Subcutaneous abdominal adipose tissue (tissue), 5 donors: ENCODE measurements around the gene ST6GAL2.

Source experiments
- H3K27ac ChIP-seq: one replicate; pipeline ENCODE4 v1.7.0; 2013; ENCODE audit warnings: low read depth, mild to moderate bottlenecking, inconsistent platforms, low read length, moderate library complexity
- H3K27me3 ChIP-seq, 5 donors: one replicate each; pipeline ENCODE4 v1.7.0; 2013; ENCODE audit warnings: low read length in 5 of 5, inconsistent platforms in 1 of 5; ENCODE audit not compliant: control insufficient read depth in 5 of 5, insufficient read depth in 4 of 5
- H3K36me3 ChIP-seq, 5 donors: one replicate each; pipeline ENCODE4 v1.7.0; 2013; ENCODE audit warnings: low read length in 5 of 5; ENCODE audit not compliant: control insufficient read depth in 5 of 5, insufficient read depth in 5 of 5
- H3K4me1 ChIP-seq, 5 donors: one replicate each; pipeline ENCODE4 v1.7.0; 2013; ENCODE audit warnings: low read length in 5 of 5, mild to moderate bottlenecking in 3 of 5, moderate library complexity in 1 of 5; ENCODE audit not compliant: control insufficient read depth in 5 of 5, insufficient read depth in 5 of 5
- H3K4me3 ChIP-seq, 5 donors: one replicate each; pipeline ENCODE4 v1.7.0; 2013; ENCODE audit warnings: low read length in 5 of 5, low read depth in 1 of 5
- H3K9ac ChIP-seq, 5 donors: one replicate each; pipeline ENCODE4 v1.7.0; 2013; ENCODE audit warnings: low read length in 5 of 5, mild to moderate bottlenecking in 4 of 5, moderate library complexity in 3 of 5
- H3K9me3 ChIP-seq, 5 donors: one replicate each; pipeline ENCODE4 v1.7.0; 2013; ENCODE audit warnings: low read length in 5 of 5; ENCODE audit not compliant: control insufficient read depth in 5 of 5
- donor health status: healthy.
- donor health status: healthy.
- donor health status: healthy.
- donor health status: healthy.
- donor health status: healthy.

ST6GAL2 gene

DNA sequence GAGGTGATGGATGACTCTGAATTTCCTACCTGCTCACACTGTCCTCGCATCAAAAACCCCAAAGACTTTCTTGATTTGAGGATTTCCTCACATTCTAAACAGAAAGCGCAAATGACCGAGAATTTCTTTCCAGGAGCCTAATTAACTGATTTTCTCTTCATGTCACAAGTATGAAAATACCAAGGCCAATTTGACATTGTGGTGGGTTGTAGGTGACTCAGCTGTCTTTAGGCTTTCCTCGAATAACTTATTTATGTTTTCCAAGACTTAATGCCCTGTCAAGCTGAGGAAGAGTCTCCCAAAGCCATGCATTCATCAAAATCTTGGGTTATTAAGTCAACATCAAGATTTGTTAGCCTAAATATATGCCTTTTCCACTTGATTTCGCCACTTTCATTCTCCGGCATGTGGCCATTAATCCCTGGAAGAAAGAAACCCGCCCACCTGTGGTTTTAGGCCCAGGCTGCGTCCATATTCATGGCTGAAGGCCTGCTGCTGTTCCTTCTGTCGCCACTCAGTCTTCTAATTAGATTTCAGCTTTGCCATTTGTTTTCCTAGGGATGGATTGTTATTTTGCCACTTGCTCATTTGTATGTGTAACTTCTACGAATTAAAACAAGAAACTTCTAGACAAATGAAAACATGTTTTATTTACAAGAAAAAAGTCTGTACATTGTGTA, 84.9 kb downstream of the ST6GAL2 start:
- no peaks in the 10 kb centered on the region for H3K36me3 ChIP-seq
- H3K9ac ChIP-seq = no peak overlapping the region
- no peaks in the 10 kb centered on the region for H3K27me3 ChIP-seq
- no peak overlapping the region for H3K27ac ChIP-seq
- H3K4me3 ChIP-seq = no peak overlapping the region
- H3K4me1 ChIP-seq = no peaks in the 10 kb centered on the region
- no peaks in the 10 kb centered on the region for H3K9me3 ChIP-seq

DNA sequence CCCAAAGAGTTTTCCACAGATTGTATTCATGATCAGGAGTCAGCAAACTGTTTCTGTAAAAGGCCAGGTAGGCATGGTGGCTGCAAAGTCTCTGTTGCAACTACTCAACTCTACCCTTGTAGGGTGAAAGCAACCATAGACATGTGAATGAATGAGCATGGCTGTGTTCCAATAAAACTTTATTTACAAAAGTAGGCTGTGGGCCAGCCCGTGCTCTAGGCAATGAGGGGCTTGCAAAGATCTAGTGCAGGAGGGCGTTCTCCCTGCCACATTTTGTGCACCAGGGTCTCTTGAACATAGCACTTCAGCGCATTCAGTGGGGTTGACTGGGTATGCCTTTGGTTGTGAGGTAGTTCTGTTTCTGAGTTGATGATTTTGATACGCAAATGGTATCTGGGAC, 85.8 kb downstream of the ST6GAL2 start:
- H3K9ac ChIP-seq = no peak overlapping the region
- H3K27me3 ChIP-seq = no peaks in the 10 kb centered on the region
- H3K27ac ChIP-seq = no peak overlapping the region
- H3K36me3 ChIP-seq = no peaks in the 10 kb centered on the region
- H3K9me3 ChIP-seq = no peaks in the 10 kb centered on the region
- H3K4me1 ChIP-seq = no peaks in the 10 kb centered on the region
- H3K4me3 ChIP-seq = no peak overlapping the region

DNA sequence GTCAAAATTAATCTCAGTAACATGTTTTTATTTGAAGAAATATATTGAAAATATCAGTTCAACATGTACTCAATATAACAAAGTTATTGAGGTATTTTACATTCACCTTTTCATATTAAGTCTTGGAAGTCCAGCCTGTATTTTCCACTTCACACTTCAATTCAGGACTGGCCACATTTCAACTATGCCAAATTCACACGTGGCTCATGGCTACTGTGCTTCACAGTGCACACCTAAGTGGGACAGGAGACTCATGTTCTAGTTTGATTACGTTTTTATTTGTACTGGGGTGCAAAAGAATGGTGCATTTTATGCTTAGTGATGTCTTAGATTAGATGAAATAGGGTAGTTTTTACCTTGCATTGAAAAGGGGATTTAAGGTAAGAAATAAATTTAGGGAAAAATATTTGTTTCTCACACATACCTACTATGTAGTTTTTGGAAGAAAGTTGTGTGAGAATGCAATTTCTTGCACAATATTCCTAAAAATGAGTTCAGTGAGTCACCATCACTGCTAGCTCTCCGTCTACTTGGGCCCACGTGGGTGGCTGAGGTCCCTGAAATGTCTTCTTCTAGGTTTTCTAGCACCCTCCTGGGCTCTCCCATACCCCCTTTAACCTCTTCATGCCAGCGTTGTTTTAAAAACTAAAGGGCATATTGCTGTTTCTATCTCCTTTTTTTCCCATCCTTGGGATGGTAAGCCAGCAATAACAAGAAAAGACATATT, 87.0 kb downstream of the ST6GAL2 start:
- H3K9me3 ChIP-seq = no peaks in the 10 kb centered on the region
- no peak overlapping the region for H3K27ac ChIP-seq
- H3K27me3 ChIP-seq = peaks cover 0 to 4% (median 0%) of the 10 kb centered on the region in 5 donors
- no peak overlapping the region for H3K4me3 ChIP-seq
- no peaks in the 10 kb centered on the region for H3K36me3 ChIP-seq
- H3K9ac ChIP-seq = no peak overlapping the region
- H3K4me1 ChIP-seq = no peaks in the 10 kb centered on the region

DNA sequence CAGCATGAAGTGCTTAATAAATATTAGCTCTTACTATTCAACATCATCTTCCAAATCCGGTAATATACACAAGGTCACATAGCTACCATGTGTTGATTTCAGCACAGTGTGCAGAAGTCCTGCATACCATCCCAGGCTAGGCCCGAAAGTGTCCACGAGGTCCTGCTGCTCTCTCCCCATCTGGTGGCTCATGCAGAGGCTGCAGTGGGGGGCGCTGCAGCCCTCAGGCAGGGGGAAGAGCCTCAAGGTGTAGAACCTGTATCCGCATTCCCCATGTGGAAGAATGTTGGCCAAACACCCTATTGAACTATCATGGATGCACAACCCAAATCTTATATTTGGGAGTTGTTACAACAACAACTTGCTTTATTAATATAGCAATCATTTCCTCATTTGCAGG, 88.5 kb downstream of the ST6GAL2 start:
- Histone ChIP-seq H3K9me3 (no peaks in the 10 kb centered on the region), H3K4me3 (no peak overlapping the region), H3K27ac (no peak overlapping the region), H3K36me3 (no peaks in the 10 kb centered on the region), H3K4me1 (no peaks in the 10 kb centered on the region), H3K27me3 (peaks cover 0 to 8% (median 0%) of the 10 kb centered on the region in 5 donors), H3K9ac (no peak overlapping the region)

DNA sequence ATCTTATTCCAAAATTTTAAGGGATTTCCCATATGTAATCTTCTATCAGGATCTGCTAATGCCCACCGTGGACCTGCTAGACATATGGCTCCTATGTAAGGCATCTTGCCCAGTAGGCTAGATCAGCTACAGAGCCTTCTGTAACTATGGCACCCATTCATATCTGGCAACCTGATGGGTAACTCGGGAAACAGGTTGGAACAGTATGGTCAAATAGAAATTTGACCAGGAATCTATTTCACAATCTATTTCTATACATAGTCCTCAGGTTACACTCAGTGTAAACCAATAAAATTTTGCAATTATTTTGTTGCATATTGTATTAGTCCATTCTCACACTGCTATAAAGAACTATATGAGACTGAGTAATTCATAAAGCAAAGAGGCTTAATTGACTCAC, 93.3 kb downstream of the ST6GAL2 start:
- Histone ChIP-seq H3K36me3 (no peaks in the 10 kb centered on the region), H3K9ac (no peak overlapping the region), H3K27ac (no peak overlapping the region), H3K4me1 (no peaks in the 10 kb centered on the region), H3K27me3 (peaks cover 0 to 8% (median 0%) of the 10 kb centered on the region in 5 donors), H3K9me3 (no peaks in the 10 kb centered on the region), H3K4me3 (no peak overlapping the region)

DNA sequence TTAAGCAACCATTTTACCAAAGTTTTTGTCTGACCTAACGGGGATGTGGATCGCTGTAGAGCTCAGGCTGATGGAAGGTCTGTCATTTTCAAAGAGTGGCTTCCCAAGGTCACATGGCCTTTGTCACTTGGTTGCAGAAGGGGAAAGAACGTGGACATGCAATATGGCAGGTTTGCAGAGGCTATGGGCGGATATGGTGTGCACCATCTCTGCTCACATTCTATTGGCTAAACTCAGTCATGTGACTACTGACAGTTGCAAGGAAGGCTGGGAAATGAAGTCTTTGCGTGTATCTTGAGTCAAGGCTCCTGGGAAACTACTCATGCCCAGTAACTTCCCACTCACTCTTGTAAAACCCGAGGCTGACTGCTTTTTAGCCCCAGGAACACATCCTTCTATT, 96.8 kb downstream of the ST6GAL2 start:
- no peak overlapping the region for H3K27ac ChIP-seq
- H3K4me1 ChIP-seq = no peaks in the 10 kb centered on the region

DNA sequence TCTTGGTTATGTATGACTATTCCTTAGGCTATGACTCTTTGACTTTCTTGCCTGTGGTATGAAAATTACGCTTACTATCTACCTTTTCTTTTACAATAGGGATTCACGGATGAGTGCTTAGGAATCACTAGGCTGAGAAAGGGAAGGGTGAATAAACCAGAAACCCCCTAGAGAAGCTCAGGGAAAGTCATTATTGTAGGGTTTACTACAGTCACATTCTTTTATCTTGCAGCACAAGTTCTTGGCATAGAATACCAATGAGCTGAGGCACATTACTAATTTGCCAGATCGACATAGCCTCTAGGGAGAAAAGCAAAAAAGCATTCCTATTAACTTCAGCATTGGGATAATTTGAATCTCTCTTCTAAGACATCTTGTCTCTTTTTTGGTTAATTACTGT, 103.3 kb downstream of the ST6GAL2 start:
- Histone ChIP-seq H3K36me3 (no peaks in the 10 kb centered on the region), H3K27ac (no peak overlapping the region), H3K4me1 (peaks cover 0 to 10% (median 3%) of the 10 kb centered on the region in 5 donors), H3K9me3 (no peaks in the 10 kb centered on the region), H3K4me3 (no peak overlapping the region), H3K9ac (no peak overlapping the region), H3K27me3 (peaks cover 0 to 5% (median 0%) of the 10 kb centered on the region in 5 donors)

More for the DNA sequence above, 96.8 kb downstream of the ST6GAL2 start:
- H3K4me3 ChIP-seq = no peak overlapping the region
- H3K27me3 ChIP-seq = peaks cover 0 to 4% (median 0%) of the 10 kb centered on the region in 5 donors
- H3K9me3 ChIP-seq = no peaks in the 10 kb centered on the region
- no peaks in the 10 kb centered on the region for H3K36me3 ChIP-seq
- H3K9ac ChIP-seq = no peak overlapping the region

DNA sequence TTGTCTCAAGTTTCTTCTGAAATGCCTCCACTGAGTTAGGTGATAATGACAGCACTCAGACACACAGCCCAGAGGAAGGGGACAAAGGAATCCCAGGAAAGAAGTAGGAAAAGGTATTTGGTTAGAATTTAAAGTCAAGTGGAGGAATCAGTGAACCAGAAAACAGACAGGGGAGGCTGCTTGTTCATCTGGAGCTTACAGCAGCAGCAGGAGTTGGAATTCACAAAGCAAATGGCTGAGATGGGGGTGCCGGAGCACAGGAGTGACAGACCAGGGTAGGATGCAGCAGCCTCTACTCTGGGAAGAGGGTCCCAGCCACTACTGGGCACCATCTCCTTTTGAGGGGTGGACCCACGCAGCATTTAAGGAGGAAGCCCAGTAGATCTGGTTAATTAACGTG, 104.8 kb downstream of the ST6GAL2 start:
- no peaks in the 10 kb centered on the region for H3K36me3 ChIP-seq
- H3K27ac ChIP-seq = no peak overlapping the region
- H3K9ac ChIP-seq = no peak overlapping the region
- peaks cover 0 to 5% (median 0%) of the 10 kb centered on the region in 5 donors for H3K27me3 ChIP-seq
- peaks cover 0 to 10% (median 3%) of the 10 kb centered on the region in 5 donors for H3K4me1 ChIP-seq
- H3K4me3 ChIP-seq = no peak overlapping the region
- H3K9me3 ChIP-seq = no peaks in the 10 kb centered on the region

DNA sequence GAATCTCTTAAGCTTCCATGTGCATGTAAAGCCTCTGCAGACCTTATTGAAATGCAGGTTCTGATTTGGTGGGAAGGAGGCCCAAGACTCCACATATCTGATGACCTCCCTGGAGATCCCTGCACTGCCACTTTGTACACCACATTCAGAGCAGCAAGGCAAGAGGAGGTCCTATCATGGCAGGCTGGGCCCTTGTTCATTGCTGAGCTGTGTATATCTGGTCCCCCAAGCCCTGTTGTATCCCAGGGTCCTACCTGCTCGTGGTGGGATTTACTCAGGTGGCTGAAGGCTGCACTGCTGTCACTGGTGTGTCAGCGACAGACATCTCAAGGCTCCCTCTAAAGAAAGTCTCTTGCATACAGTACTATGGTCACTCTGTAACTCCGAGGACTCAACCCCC, 114.2 kb downstream of the ST6GAL2 start:
- no peaks in the 10 kb centered on the region for H3K4me1 ChIP-seq
- no peak overlapping the region for H3K27ac ChIP-seq
- no peak overlapping the region for H3K4me3 ChIP-seq
- H3K36me3 ChIP-seq = no peaks in the 10 kb centered on the region
- H3K9ac ChIP-seq = no peak overlapping the region
- no peaks in the 10 kb centered on the region for H3K27me3 ChIP-seq
- no peaks in the 10 kb centered on the region for H3K9me3 ChIP-seq

DNA sequence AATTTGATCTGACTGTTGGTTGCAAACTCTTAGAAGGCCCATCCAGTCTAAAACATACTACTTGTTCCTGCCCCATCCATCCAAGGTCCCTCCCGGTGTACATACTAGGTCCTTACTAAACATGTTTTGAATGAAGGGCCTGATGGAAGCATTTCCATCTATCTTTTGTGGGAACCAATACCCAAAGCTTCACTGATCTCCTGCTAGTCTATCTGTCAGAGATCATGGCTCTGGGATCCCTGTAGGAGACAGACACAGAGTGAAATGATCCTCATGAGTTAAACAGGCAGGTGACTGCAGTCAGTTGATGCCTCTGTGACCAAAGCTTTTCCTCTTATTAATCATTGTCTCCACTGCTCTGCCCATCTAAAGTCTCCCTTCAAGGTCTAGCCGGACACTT, 115.0 kb downstream of the ST6GAL2 start:
- H3K27me3 ChIP-seq = no peaks in the 10 kb centered on the region
- no peak overlapping the region for H3K9ac ChIP-seq
- H3K9me3 ChIP-seq = no peaks in the 10 kb centered on the region
- no peaks in the 10 kb centered on the region for H3K36me3 ChIP-seq
- H3K4me1 ChIP-seq = no peaks in the 10 kb centered on the region
- no peak overlapping the region for H3K27ac ChIP-seq
- no peak overlapping the region for H3K4me3 ChIP-seq
